GM13977 (cell line): Measurements from ENCODE around the gene ZNF729.

ENCODE experiments used
- DNase-seq: peaks from one replicate; pipeline ENCODE4 v3.0.0; 2012; ENCODE audit warnings: low spot score
- in situ Hi-C: fragments of 300-500 bp; cut with MboI; formaldehyde crosslinking; loops from one replicate; pipeline ENCODE4 v1.12.0; 2022; ENCODE audit warnings: low sequenced_read_pairs, low pct_unique_long_range_greater_than_20kb, mixed read lengths, inconsistent platforms; ENCODE audit not compliant: unreplicated experiment
- TF ChIP-seq, protein P1 (sequence below): IDR thresholded peaks from 2 replicates; pipeline ENCODE4 v1.5.1; 2012; ENCODE audit warnings: mild to moderate bottlenecking, control low read depth; ENCODE audit not compliant: insufficient read depth; ENCODE audit errors: extremely low read depth, missing control alignments

The ZNF729 gene

DNA sequence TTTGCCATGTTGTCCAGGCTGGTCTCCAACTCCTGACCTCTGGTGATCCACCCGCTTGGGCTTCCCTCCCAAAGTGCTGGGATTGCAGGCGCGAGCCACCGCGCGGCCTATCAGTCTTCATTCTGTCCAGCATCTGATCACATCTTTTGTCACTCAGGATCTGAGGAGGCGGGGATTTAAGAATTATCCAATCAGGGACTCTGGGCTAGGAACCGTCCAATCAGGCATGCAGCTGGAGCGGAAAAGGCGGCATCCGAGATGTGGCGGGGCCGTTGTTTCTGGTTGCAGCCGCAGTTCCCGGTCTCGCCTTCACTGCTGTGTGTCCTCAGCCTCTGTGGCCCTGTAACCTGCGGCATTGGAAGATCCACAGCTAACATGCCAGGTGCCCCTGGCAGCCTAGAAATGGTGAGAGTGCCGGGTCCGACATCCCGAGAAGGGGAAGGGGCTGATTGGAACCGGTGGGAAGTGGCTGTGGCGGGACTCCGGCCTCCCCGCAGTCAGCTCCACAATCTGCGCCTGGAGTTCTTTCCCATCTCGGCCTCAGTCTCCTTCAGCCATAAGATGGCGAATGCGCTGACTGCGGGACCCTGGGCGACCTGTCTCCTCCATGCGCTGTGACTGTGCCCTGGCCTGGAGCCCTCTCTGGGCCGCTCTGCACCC lies at the start of gene ZNF729:
Gene ZNF729, plus strand, starts transcription at position 291 of the 660 bp plus-strand sequence. Its CDS starts 85 bp downstream, at position 376.
- TF ChIP-seq, protein P1, sequence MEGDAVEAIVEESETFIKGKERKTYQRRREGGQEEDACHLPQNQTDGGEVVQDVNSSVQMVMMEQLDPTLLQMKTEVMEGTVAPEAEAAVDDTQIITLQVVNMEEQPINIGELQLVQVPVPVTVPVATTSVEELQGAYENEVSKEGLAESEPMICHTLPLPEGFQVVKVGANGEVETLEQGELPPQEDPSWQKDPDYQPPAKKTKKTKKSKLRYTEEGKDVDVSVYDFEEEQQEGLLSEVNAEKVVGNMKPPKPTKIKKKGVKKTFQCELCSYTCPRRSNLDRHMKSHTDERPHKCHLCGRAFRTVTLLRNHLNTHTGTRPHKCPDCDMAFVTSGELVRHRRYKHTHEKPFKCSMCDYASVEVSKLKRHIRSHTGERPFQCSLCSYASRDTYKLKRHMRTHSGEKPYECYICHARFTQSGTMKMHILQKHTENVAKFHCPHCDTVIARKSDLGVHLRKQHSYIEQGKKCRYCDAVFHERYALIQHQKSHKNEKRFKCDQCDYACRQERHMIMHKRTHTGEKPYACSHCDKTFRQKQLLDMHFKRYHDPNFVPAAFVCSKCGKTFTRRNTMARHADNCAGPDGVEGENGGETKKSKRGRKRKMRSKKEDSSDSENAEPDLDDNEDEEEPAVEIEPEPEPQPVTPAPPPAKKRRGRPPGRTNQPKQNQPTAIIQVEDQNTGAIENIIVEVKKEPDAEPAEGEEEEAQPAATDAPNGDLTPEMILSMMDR: no peak
- no peak for DNase-seq
- in situ Hi-C loops: no loop called here

DNA sequence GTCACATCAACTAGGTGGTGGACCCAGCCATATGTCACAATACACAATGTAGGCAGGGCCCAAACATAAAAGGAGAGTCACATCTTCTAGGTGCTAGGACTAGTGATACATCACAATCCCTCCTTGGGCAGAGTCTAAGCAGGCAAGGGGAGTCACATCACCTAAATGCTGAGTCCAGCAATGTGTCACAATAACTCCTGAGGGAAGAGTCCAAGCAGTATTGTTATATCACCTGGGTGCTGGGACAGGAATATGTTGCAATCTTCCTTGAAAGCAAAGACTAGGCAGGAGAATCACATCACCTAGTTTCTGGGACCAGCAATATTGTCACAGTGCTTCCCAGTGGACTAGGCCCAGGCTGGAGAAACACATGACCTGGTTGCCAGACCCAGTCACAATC lies 29.4 kb upstream of the ZNF729 start:
- DNase-seq: no peak
- in situ Hi-C loops: no loop called here
- TF ChIP-seq, protein P1: no peak

DNA sequence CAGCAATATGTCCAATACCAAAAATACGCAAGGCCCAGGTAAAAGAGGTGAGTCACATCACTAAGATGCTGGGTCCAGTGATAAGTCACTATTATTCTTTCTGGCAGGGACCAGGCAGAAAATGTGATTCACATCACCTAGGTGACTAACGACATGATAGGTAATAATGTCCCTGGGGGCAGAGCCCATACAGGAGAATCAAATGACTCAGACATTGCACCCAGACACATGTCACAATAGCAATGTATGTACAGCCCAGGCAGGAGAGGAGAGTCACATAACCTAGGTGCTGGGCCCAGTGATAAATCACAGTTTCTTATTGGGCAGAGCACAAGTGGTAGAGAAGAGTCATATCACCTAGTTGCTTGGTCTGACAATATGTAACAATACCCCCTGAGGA lies 28.9 kb upstream of the ZNF729 start:
- in situ Hi-C loops: no loop called here
- TF ChIP-seq, protein P1: no peak
- DNase-seq: no peak

DNA sequence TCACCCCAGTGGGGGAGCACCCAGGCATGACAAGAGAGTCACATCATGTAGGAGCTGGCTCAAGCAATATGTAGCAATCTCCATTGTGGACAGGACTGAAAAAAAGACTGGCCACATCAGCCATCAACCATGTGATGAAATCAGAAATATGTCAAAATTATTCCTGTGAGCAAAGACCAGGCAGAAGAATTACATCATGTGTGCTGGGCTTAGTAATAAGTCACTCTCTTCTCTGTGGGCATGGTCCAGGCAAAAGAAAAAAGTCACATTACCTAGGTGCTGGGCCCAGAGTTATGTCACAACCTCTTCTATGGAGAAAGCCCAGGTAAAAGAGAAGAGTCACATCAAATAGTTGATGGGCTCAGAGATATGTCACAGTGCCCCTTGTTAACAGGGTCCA lies 28.3 kb upstream of the ZNF729 start:
- TF ChIP-seq, protein P1: no peak
- in situ Hi-C loops: no loop called here
- DNase-seq: no peak

DNA sequence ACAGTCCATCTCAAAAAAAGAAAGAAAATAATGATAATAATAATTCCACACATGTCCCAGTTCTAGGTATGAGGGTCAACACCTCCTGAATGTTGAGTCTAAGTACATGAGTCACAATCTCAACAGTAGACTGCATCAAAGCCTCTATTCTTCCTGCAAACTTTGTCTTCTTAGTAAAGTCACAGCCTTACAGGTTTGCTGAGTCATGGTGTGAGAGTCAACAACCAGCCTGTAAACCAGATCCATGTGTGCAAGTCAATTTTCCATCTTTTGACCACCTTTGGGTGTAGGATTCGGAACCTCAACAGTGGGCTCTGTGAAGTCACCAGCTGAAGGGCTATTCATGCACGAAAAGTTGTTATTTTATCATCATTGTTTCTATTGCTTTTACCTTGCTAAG lies 25.7 kb upstream of the ZNF729 start:
- no peak for DNase-seq
- TF ChIP-seq, protein P1: no peak
- in situ Hi-C loops: no loop called here

DNA sequence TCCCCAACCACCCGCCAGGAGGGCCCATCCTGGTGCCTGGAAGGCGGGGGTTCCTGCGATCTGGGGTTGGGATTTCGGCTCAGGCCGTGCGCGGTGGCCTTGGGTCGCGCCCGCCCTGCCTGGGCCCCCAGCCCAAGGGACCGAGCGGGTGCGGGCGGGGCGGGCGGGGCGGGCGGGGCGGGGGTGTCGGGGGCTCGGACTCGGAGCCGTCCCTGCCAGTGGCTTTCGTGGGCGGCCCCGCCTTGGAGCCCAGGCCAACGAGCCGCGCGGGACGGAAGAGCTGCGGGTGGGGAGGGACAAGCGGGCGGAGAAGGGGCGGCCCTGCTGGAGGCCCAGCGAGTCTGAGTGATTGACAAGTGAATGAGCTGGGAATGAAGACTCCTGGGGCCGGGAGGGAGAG lies 24.6 kb upstream of the ZNF729 start:
- no peak for DNase-seq
- TF ChIP-seq, protein P1: no peak

More for the DNA sequence above, 24.6 kb upstream of the ZNF729 start:
- in situ Hi-C loops: no loop called here
